Measurements from ENCODE around the gene BZW2.

BZW2 gene

GRCh38 chr7:16739863-16740622 is 94.1 kb downstream of the BZW2 start:
- TF ChIP-seq, protein P1, sequence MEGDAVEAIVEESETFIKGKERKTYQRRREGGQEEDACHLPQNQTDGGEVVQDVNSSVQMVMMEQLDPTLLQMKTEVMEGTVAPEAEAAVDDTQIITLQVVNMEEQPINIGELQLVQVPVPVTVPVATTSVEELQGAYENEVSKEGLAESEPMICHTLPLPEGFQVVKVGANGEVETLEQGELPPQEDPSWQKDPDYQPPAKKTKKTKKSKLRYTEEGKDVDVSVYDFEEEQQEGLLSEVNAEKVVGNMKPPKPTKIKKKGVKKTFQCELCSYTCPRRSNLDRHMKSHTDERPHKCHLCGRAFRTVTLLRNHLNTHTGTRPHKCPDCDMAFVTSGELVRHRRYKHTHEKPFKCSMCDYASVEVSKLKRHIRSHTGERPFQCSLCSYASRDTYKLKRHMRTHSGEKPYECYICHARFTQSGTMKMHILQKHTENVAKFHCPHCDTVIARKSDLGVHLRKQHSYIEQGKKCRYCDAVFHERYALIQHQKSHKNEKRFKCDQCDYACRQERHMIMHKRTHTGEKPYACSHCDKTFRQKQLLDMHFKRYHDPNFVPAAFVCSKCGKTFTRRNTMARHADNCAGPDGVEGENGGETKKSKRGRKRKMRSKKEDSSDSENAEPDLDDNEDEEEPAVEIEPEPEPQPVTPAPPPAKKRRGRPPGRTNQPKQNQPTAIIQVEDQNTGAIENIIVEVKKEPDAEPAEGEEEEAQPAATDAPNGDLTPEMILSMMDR (IDR thresholded peaks at IDR 0.05), result no peak
- no peak overlapping the region for H3K4me3 Mint-ChIP-seq
- peaks cover 10% of the 10 kb centered on the region for H3K4me1 Mint-ChIP-seq
- H3K27ac Mint-ChIP-seq, result no peak overlapping the region
- no peaks in the 10 kb centered on the region for H3K9me3 Mint-ChIP-seq
- H3K27me3 Mint-ChIP-seq (ENCODE audit: low read depth, poor library complexity), result peaks cover 6% of the 10 kb centered on the region
- no peaks in the 10 kb centered on the region for H3K36me3 Mint-ChIP-seq (ENCODE audit: low read depth)
- no peak for DNase-seq

GRCh38 chr7:16740623-16740953 is 94.6 kb downstream of the BZW2 start:
- peaks cover 6% of the 10 kb centered on the region for H3K27me3 Mint-ChIP-seq (ENCODE audit: low read depth, poor library complexity)
- no peaks in the 10 kb centered on the region for H3K36me3 Mint-ChIP-seq (ENCODE audit: low read depth)
- H3K4me3 Mint-ChIP-seq, result no peak overlapping the region
- TF ChIP-seq, protein P1 (IDR thresholded peaks at IDR 0.05), result no peak
- no peaks in the 10 kb centered on the region for H3K9me3 Mint-ChIP-seq
- no peak for DNase-seq
- H3K4me1 Mint-ChIP-seq, result peaks cover 5% of the 10 kb centered on the region
- H3K27ac Mint-ChIP-seq, result no peak overlapping the region

DNA sequence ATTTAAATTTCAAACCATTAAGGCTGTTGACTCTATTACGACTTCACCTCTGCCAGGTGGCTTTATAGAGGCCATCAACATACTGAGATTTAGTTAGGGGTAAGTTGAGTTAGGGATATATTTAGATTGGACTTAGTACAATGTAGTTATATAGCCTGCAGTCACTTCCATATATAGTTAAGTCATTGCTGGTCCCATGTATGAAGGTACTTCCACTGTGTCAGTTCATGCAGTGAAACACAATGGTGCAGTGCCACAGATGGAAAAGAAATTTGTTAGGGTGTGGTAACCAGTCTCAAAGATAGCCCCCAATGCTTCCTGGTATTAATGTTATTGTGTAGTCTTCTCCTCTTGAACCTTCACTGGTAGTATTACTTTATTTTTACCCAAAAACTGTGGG is 95.0 kb downstream of the BZW2 start:
- TF ChIP-seq, protein P1 (IDR thresholded peaks at IDR 0.05), result no peak
- Mint-ChIP-seq H3K27me3 (ENCODE audit: low read depth, poor library complexity) (peaks cover 6% of the 10 kb centered on the region), H3K27ac (no peak overlapping the region), H3K9me3 (no peaks in the 10 kb centered on the region), H3K4me3 (no peak overlapping the region), H3K4me1 (peaks cover 3% of the 10 kb centered on the region), H3K36me3 (ENCODE audit: low read depth) (no peaks in the 10 kb centered on the region)
- DNase-seq, result no peak

DNA sequence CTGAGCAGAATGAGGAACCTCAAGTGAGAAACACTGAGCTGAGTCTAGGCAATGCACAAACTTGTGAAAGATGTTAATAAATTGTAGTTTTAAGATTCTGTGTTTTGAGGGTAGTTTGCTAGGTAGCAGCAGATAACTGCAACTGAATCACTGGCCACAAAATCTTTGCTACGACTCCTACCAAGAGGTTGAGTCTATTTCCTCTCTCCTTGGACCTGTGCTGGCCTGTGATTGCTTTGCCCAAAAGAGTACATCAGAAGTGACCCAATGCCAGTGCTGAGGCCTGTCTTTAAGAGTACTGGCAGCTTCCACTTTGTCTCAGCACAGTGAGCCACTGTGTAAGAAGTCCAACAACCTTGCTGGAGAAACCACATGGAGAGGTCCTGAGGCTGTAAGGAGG is 95.7 kb downstream of the BZW2 start:
- H3K4me3 Mint-ChIP-seq, result no peak overlapping the region
- H3K27ac Mint-ChIP-seq, result no peak overlapping the region
- peaks cover 6% of the 10 kb centered on the region for H3K27me3 Mint-ChIP-seq (ENCODE audit: low read depth, poor library complexity)
- peaks cover 3% of the 10 kb centered on the region for H3K4me1 Mint-ChIP-seq
- no peaks in the 10 kb centered on the region for H3K36me3 Mint-ChIP-seq (ENCODE audit: low read depth)
- no peak for DNase-seq
- TF ChIP-seq, protein P1 (IDR thresholded peaks at IDR 0.05), result no peak
- H3K9me3 Mint-ChIP-seq, result no peaks in the 10 kb centered on the region

DNA sequence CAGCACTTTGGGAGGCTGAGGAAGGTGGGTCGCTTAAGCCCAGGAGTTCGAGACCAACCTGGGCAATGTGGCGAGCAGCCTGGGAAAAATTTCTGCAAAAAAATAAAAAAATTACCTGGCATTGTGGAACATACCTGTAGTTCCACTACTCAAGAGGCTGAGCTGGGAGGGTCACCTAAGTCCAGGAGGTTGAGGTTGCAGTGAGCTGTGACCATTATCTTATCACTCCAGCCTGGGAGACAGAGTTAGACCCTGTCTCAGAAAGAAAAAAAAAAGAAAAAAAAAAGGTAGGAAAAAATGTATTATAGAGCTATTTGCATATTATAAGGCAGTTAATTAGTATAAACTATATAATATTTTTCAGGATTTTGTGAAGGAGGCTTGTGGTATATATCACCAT is 96.6 kb downstream of the BZW2 start:
- peaks cover 5% of the 10 kb centered on the region for H3K27me3 Mint-ChIP-seq (ENCODE audit: low read depth, poor library complexity)
- H3K36me3 Mint-ChIP-seq (ENCODE audit: low read depth), result no peaks in the 10 kb centered on the region

More for the DNA sequence above, 96.6 kb downstream of the BZW2 start:
- TF ChIP-seq, protein P1 (IDR thresholded peaks at IDR 0.05), result no peak
- Mint-ChIP-seq H3K4me1 (peaks cover 3% of the 10 kb centered on the region), H3K9me3 (no peaks in the 10 kb centered on the region), H3K4me3 (no peak overlapping the region), H3K27ac (no peak overlapping the region)
- DNase-seq, result no peak
